ENCODE results near the gene ANXA11.

DNA sequence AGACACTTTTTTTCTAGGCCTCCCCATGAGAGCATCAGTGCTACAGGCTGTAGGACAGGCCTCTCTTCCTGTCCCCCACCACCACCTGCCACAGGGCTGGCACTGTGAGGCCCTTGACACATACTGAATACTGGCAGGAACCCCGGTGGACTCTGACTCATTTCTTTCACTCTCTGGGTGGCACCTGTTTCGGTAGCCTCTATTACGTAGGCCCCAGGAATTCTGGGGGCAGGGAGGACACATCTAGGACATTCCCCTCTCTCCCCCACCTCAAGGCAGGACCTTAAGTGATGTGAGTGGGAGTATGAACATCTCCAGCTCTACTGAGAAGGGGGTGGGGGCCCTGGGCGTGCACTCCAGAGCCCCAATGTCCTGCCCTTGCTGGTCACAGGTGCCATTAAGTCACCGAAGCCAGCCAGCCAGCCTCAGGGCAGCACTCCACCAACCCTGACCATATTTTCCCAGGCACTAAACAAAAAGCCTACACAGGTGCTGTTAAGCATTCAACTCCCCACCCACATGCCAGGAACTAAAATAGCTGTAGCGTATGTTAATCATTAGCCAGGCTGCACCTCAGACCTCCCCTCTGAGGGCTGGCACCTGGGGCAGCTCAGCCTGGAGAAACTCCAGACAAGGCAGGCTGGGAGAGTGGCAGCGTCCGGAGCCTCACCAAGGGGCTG is 8.9 kb downstream of the ANXA11 start:
- peak; percentile 71 to 90 (median 86) for TF ChIP-seq POLR2A (IDR thresholded peaks at IDR 0.05)
- no peak for TF ChIP-seq CTCF (IDR thresholded peaks at IDR 0.05)
